Measurements from ENCODE around the gene ITSN1. TPM values are rescaled to one million over a fixed set of nuclear protein-coding genes. Genes with fewer than 3 reads are reported as not detected.

Gene ITSN1
- total and polyA plus RNA-seq, 3 donors from 2014 or later, result 20.0 to 56.6 (median 48.4) TPM

DNA sequence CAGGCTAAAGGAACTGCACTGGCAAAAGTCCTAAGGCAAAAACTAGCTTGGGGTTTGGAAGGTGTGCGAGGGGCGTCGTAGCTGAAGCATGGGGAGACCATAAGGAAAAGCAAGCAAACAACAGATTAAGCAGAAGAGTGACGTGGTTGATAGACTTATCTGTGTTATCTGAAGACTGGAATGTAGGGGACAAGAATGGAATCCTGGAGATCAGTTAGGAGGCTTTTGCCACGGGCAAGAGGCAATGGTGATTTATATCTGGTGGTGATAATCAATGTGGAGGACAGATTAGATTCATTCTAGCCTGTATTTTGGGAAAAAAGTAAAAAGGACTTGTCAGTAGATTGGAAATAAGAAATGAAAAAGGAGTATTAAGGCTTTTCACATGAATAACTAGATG, 97.4 kb downstream of the ITSN1 start:
- DNase-seq, result no peak
- Histone ChIP-seq H3K27me3 (no peaks in the 10 kb centered on the region), H3K9me3 (no peaks in the 10 kb centered on the region), H3K36me3 (ENCODE audit: low read depth, missing control alignments) (no peaks in the 10 kb centered on the region), H3K4me1 (peaks cover 3% of the 10 kb centered on the region), H3K4me3 (no peak overlapping the region), H3K27ac (no peak overlapping the region)
- TF ChIP-seq POLR2A (IDR thresholded peaks at IDR 0.05) (no peak), CTCF (IDR thresholded peaks at IDR 0.05) (no peak)
- intact Hi-C loops (cut with DNase I; ENCODE audit: low total_unique reads), result no loop called here
- 82 to 84% methylated on average over 5 of the region's 5 CpGs for WGBS, 2 donors

DNA sequence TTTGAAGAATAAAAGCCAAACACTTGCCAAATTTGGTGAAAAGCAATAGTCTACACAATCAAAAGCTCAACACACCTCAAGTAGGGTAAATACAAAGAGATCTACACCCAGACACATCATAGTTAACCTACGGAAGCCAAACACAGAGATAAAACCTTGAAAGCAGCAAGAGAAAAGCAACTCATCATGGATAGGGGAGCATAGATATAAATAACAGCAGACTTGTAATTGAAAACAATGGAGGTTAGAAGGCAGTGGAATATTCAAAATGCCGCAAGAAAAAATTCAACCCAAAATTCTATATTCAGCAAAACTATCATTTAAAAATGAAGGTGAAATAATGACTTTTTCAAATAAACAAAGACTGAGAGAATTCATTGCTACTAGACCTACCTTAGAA, 105.1 kb downstream of the ITSN1 start:
- Histone ChIP-seq H3K36me3 (ENCODE audit: low read depth, missing control alignments) (no peaks in the 10 kb centered on the region), H3K27ac (no peak overlapping the region), H3K4me1 (peaks cover 17% of the 10 kb centered on the region), H3K9me3 (no peaks in the 10 kb centered on the region), H3K27me3 (no peaks in the 10 kb centered on the region), H3K4me3 (no peak overlapping the region)
- intact Hi-C loops (cut with DNase I; ENCODE audit: low total_unique reads), result no loop called here
- DNase-seq, result no peak
- TF ChIP-seq CTCF (IDR thresholded peaks at IDR 0.05), result no peak
- TF ChIP-seq POLR2A (IDR thresholded peaks at IDR 0.05), result no peak
- WGBS, 2 donors, result 94 to 97% methylated on average over 2 of the region's 2 CpGs

DNA sequence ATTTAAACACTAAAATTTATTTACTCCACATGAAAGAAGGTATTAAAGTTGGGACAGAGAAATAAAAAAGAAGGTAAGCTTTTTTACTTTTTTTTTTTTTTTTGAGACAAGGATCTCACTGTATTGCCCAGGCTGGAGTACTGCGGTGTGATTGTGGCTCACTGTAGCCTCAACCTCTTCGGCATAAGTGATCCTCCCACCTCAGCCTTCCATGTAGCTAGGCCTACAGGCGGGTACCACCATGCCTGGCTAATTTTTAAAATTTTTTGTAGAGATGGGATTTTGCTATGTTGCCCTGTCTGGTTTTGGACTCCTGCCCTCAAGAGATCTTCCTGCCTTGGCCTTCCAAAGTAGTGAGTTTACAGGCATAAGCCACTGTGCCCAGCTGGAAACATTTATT, 106.6 kb downstream of the ITSN1 start:
- no peak overlapping the region for H3K27ac ChIP-seq
- H3K27me3 ChIP-seq, result no peaks in the 10 kb centered on the region
- intact Hi-C loops (cut with DNase I; ENCODE audit: low total_unique reads), result no loop called here
- H3K36me3 ChIP-seq (ENCODE audit: low read depth, missing control alignments), result no peaks in the 10 kb centered on the region
- H3K4me1 ChIP-seq, result peaks cover 15% of the 10 kb centered on the region
- DNase-seq, result no peak
- TF ChIP-seq POLR2A (IDR thresholded peaks at IDR 0.05) (no peak), CTCF (IDR thresholded peaks at IDR 0.05) (no peak)
- 89 to 95% methylated on average over 3 of the region's 3 CpGs for WGBS, 2 donors
- H3K4me3 ChIP-seq, result no peak overlapping the region
- no peaks in the 10 kb centered on the region for H3K9me3 ChIP-seq

DNA sequence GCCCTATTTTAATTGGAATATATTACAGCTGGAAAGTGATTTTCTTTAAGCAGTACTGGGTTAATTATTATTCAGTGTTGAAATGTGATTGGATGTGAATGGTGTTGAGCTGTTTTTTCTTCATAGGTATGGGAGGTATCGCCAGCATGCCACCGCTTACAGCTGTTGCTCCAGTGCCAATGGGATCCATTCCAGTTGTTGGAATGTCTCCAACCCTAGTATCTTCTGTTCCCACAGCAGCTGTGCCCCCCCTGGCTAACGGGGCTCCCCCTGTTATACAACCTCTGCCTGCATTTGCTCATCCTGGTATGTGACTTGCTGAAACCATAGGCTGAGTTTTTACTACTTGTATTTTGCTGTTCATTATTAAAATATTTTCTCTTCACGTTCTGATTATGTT, 107.7 kb downstream of the ITSN1 start:
- Histone ChIP-seq H3K9me3 (no peaks in the 10 kb centered on the region), H3K4me3 (no peak overlapping the region), H3K27me3 (no peaks in the 10 kb centered on the region), H3K27ac (no peak overlapping the region), H3K4me1 (peaks cover 15% of the 10 kb centered on the region), H3K36me3 (ENCODE audit: low read depth, missing control alignments) (no peaks in the 10 kb centered on the region)
- intact Hi-C loops (cut with DNase I; ENCODE audit: low total_unique reads), result no loop called here
- TF ChIP-seq POLR2A (IDR thresholded peaks at IDR 0.05) (no peak), CTCF (IDR thresholded peaks at IDR 0.05) (no peak)
- DNase-seq, result no peak
- WGBS, 2 donors, result 56 to 59% methylated on average over 4 of the region's 4 CpGs

DNA sequence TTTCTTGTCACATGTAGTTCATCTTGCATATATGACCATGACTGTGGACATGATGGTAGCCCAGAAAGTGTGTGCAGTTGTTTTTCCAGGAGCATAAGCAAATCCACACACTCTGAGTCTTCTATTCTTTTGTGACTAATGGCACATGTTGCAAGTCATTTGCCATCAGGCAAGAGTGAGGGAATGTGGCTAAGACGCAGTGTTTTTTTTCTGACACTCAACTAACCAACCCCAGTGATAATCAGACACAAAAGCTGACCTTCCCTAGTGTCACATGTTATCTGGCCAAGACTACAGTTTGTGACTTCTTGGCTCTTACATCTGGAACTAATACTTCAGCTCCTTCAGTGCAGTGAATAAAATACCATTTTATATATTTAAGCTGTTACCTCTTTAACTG, 108.8 kb downstream of the ITSN1 start:
- intact Hi-C loops (cut with DNase I; ENCODE audit: low total_unique reads), result no loop called here
- WGBS, 2 donors, result 38 to 60% methylated on average over 1 of the region's 1 CpG
- TF ChIP-seq CTCF (IDR thresholded peaks at IDR 0.05), result no peak
- no peak for TF ChIP-seq POLR2A (IDR thresholded peaks at IDR 0.05)

More for the DNA sequence above, 108.8 kb downstream of the ITSN1 start:
- Histone ChIP-seq H3K4me1 (peaks cover 19% of the 10 kb centered on the region), H3K4me3 (no peak overlapping the region), H3K9me3 (no peaks in the 10 kb centered on the region), H3K36me3 (ENCODE audit: low read depth, missing control alignments) (no peaks in the 10 kb centered on the region), H3K27ac (no peak overlapping the region), H3K27me3 (no peaks in the 10 kb centered on the region)
- no peak for DNase-seq
